ENCODE results near the gene B3GAT1.

Gene B3GAT1

DNA sequence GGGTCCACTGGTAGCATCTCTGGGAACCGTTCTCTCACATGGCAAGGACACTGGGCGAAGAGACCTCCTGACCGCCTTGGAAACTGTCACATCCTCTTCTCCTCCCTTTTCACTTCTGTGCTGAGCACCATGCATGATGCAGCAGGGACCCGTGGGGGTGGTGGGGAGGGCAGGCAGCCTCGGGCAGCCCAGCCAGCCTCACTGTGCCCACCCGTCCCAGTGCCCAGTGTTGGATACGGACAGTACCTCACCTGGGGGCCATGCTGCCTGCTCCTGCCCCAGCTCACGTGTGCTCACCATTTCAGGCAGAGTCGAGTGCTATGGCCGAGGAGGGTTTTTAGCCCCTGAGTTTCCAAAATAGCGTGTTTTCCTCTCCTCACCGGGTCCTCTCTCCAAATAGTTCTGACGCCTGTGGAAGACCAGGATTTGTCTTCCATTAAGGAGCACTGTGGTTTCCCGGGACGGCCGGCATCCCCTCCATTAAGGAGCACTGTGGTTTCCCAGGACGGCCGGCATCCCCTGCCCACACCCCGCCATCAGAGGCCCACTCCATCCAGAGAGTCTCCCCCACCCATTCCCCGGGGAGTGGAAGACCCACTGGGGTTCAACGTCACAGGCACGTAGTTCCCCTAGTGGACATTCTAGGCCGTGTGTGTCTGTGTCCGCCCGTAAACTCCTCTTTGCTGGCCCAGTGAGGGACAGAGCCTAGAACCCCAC is 22.4 kb downstream of the B3GAT1 start:
- no peak for DNase-seq

GRCh38 chr11:134388590-134388989 is 23.5 kb downstream of the B3GAT1 start:
- no peak for DNase-seq

DNA sequence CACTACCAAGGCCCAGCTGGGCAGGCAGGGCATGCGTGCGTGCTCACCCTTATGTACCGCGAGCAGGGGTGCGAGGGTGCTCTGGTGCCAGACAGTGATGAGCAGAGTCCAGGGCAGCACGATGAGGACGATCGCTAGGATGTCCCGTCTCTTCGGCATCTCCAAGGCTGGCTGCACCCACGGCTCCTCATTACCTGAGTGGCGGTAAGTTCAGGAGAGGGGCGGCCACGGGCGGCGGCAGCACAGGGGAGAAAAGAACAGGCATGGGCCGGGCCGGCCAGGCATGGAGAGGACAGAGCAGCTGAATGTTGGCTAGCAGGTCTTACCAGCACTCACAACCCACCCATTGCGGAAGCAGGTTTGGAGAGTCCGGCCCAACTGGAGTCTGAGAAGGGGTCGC is 24.5 kb downstream of the B3GAT1 start:
- no peak for DNase-seq

DNA sequence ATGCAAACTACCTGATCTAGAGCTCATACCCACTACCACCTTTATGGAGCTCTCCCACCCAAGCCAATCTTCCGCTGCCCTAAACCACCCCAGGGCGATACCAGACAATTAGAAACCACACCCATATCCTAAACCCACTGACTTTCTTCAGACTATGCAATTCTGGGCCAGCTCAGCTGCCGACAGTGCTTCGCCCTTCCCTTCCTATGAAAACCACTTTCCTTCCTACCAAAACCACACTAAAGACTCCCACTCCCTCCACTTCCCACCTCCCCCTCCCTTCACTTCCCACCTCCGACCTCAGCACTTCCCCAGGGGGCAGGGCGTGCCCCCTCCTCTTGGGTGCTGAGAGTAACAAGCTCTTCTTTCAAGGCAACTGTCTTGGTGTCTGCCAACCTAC is 25.1 kb downstream of the B3GAT1 start:
- no peak for DNase-seq

DNA sequence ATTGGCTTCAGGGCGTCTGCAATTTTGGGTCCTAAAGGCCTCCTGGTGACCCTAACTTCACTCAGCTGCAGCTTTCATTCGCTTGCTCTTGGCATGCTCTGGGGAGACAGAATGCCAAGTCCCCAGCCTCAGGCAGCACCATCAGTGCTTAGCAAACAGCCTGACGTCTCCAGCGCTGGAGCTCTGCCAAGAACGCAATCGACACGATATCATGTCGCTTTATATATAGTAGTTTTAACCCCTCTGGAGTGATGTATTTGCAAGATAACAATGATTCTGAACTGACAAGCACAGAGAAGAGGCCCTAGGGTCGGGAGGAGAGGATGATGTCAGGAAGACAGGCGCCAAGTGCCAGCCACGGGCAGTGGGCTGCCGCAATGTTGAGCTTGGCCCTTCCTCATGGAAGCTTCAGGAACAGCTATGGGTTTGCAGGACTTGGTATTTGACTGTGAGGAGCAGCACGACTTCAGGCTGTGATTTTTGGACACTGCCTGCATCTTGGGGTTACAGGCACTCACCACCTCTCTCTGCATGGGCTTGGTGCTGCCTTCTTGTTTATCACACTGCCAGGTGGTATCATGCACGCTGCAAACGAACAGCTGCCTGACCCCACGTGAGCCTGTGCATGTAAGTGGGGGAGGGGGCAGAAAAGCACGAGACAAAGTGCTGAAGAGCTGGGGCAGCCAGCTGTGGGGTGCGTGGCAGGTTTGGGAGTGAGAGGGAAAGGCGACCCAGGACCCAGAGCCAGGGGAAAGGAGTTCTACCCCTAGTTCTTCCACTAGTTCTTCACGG is 26.1 kb downstream of the B3GAT1 start:
- no peak for DNase-seq

GRCh38 chr11:134385171-134385570 is 26.9 kb downstream of the B3GAT1 start:
- DNase-seq: no peak

- DNase-seq: no peak
These were observed 27.6 kb downstream of the B3GAT1 start for GRCh38 chr11:134384406-134384805.

- DNase-seq: no peak
These were observed 28.3 kb downstream of the B3GAT1 start for GRCh38 chr11:134383576-134384221.

- DNase-seq: no peak
These were observed 29.2 kb downstream of the B3GAT1 start for GRCh38 chr11:134382830-134383229.

DNA sequence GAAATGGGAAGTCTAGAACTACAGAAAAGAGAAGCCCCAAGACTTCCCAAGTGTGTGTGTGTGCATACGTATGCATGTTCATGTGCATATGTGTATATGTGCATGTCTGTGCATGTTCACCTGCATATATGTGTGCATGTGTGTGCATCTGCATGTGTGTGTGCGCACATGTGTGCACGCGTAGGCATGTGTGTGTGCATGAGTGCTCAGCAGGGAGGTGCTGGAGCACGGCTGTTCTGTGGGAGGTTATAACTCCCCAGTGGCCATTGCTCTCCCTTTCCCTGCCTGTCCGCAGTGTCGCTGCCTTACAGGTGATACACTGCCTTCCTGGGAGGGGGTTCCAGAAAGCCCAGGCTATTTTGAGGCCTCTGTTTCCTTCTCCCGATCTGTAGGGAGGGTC is 29.8 kb downstream of the B3GAT1 start:
- DNase-seq: no peak

GRCh38 chr11:134380785-134381184 is 31.3 kb downstream of the B3GAT1 start:
- DNase-seq: no peak

- no peak for DNase-seq
These were observed 31.8 kb downstream of the B3GAT1 start for GRCh38 chr11:134380229-134380628.

DNA sequence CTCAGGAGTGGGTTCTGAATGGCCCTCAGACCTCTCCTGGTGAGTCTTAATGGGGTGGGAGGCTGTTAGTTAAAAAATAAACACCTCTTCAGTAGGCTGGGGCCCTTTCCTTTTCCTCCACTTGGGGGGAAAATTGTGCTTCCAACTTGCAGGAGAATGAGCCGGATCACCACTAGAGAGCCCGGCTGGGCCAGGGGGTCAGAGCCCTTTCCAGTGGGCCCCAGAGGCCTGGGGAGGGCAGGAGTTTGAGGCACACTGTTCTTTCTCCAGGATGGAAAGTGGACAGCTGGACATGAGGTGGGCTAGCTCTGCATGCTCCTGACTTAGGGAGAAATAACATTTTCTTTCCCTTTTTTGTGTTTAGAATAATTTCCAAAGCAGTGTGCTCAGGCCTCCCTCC is 32.8 kb downstream of the B3GAT1 start:
- no peak for DNase-seq

DNA sequence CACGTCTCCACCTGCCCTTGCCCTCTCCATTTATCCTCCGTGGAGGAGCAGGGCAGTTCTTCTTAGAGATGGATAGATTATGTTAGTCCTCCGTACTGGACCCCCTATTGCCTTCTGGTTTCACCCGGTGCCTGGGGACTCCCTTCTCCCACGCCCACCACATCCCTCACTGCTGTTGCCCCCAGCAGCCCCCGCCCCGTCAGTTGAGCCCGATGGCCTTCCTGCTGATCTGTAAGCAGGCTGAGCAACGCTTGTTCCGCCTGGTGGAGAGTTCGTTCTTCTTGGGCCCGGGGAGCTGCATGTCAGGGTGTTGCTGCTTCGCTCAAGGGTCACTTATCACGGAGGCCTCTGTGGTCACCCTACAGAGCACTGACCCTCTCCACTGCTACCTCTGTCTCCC is 34.2 kb downstream of the B3GAT1 start:
- no peak for DNase-seq

DNA sequence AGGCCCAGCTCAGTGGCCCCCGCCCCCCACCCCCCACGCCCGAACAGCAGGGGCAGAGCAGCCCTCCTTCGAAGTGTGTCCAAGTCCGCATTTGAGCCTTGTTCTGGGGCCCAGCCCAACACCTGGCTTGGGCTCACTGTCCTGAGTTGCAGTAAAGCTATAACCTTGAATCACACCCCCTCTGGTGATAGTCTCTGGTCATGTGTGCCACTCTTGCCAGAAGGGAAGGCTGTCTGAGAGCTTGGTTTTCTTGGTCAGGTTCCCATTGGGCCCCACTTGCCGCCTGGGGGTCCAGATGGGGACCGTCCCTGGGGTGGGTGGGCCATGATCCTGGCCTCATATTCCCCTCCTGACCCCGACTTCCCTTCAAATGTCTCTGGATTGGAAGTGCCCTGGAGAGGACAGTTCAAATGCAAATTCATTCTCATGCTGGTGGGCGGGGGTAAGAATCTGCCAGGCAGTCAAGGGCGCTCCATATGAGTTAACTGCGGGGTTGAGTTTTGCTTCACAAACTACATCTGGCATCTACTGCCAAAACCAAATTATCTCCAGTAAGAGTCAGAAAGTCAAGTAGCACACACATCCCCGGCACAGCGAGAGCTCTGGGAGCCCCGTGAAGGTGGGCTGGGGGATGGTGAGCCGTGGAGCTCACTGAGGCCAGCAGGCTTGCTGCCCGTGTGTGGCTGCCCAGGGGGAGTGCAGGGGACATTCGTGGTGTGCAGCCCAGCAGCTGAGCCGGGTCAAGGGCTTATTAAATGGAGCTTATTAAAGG is 35.7 kb downstream of the B3GAT1 start:
- no peak for DNase-seq

GRCh38 chr11:134374891-134375550 is 37.0 kb downstream of the B3GAT1 start:
- no peak for DNase-seq

GRCh38 chr11:134374171-134374570 is 37.9 kb downstream of the B3GAT1 start:
- no peak for DNase-seq

- DNase-seq: no peak
These were observed 38.4 kb downstream of the B3GAT1 start for GRCh38 chr11:134373591-134374052.

DNA sequence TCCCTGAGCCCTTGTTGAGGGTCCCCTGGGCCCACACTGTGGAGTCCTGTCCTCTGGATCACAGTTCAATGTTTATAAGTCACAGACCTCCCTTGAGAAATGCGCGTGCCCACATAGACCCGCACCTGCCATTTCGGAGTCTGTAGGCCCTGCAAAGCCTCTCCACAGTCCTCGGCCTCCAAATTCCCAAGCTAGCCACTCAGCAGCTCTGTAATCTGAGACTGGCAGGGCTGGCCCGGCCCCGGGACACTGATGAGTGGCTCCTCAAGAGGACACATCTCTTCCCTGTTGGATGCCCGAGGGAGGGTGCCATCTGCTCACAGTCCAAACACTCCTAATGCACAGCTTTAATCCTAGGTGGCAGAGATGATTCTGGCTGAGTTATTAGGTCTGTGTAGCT is 39.1 kb downstream of the B3GAT1 start:
- DNase-seq: no peak

- no peak for DNase-seq
These were observed 39.5 kb downstream of the B3GAT1 start for GRCh38 chr11:134372536-134372935.

DNA sequence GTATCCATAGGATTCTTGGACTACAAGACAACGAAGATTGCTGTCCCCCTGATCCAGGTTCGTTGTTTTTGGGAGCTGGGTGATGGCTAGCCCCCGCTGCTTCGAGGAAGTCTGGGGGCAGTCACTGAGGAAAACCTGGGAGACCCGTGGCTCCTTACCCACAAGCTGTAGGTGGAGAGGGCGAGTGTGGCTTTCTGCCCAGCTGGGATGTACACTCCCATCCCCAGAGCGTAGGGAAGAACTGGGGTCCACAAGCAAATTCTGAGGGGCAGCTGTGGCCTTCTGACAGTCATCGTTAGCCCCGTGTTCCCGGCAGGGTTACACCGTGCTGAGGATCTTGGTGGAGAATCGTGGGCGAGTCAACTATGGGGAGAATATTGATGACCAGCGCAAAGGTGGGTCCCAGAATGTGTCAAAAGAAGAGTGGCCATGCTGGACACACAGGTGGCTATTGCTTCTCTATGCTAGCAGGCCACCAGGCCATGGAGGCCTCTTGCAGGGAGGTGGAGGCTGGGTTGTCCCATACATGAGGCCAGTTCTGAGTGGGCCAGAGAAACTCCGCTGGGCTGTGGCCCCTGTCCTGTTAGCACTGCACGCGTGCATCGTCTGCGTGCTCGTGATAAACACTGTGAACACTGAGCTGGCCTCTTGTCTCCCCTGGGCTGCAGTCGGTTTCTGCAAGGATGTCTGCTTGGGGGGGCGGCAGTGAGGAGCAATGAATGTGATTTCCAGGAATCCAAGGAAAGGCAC is 40.4 kb downstream of the B3GAT1 start:
- DNase-seq: no peak
